OCI-LY1 (cell line): ENCODE data around the gene LGMN.
"Not testable (repeated sequence)": the region's sequence is repeated elsewhere in the genome, so short reads cannot be mapped to it uniquely, and the experiment has no call there.

Experiments used
- H2AFZ ChIP-seq: fragments of 200-600 bp; sonication (generic), shearing (Covaris generic); 2 replicates; pipeline ENCODE4 v1.6.0; 2014; ENCODE audit warnings: antibody characterized with exemption, mild to moderate bottlenecking, low read length
- H3F3A ChIP-seq: fragments of 200-600 bp; sonication (generic), shearing (Covaris generic); 2 replicates; pipeline ENCODE4 v1.6.0; 2014; ENCODE audit warnings: mild to moderate bottlenecking, antibody characterized with exemption, low read length, moderate library complexity; ENCODE audit not compliant: insufficient read depth
- H3K27ac ChIP-seq: fragments of 200-600 bp; sonication (generic); 2 replicates; pipeline ENCODE4 v1.5.1; 2014; ENCODE audit warnings: low read length, mixed run types, mild to moderate bottlenecking, low read depth; ENCODE audit not compliant: poor library complexity, severe bottlenecking
- H3K27me3 ChIP-seq: fragments of 200-600 bp; sonication (generic); 2 replicates; pipeline ENCODE4 v1.6.0; 2014; ENCODE audit warnings: antibody characterized with exemption, mild to moderate bottlenecking, low read length, moderate library complexity; ENCODE audit not compliant: insufficient read depth
- H3K36me3 ChIP-seq: fragments of 200-600 bp; sonication (generic); 2 replicates; pipeline ENCODE4 v1.6.1; 2014; ENCODE audit warnings: mild to moderate bottlenecking, antibody characterized with exemption, low read length, moderate library complexity, mixed read lengths; ENCODE audit not compliant: insufficient read depth
- H3K4me1 ChIP-seq: fragments of 200-600 bp; sonication (generic); 2 replicates; pipeline ENCODE4 v1.5.1; 2014; ENCODE audit warnings: mild to moderate bottlenecking, low read length, moderate library complexity; ENCODE audit not compliant: insufficient read depth, severe bottlenecking
- H3K4me2 ChIP-seq: fragments of 200-600 bp; sonication (generic), shearing (Covaris generic); 2 replicates; pipeline ENCODE4 v1.6.1; 2014; ENCODE audit warnings: low read length
- H3K4me3 ChIP-seq: fragments of 200-600 bp; sonication (generic); 2 replicates; pipeline ENCODE4 v1.5.1; 2014; ENCODE audit warnings: low read length, low read depth, mild to moderate bottlenecking, mixed read lengths; ENCODE audit not compliant: poor library complexity, severe bottlenecking
- H3K79me2 ChIP-seq: fragments of 200-600 bp; shearing (Covaris generic); 2 replicates; pipeline ENCODE4 v1.6.1; 2016; ENCODE audit warnings: mixed run types, low read length, mixed read lengths; ENCODE audit not compliant: insufficient read depth
- H3K9ac ChIP-seq: fragments of 200-600 bp; sonication (generic), shearing (Covaris generic); 2 replicates; pipeline ENCODE4 v1.6.1; 2014; ENCODE audit warnings: mild to moderate bottlenecking, low read length, mixed read lengths
- H3K9me2 ChIP-seq: fragments of 200-600 bp; sonication (generic), shearing (Covaris generic); 2 replicates; pipeline ENCODE4 v1.6.1; 2014; ENCODE audit warnings: low read depth, mild to moderate bottlenecking, low read length, mixed read lengths
- H3K9me3 ChIP-seq: fragments of 200-600 bp; shearing (Covaris generic); 2 replicates; pipeline ENCODE4 v1.6.1; 2014; ENCODE audit warnings: low read length, mixed read lengths
- H4K20me1 ChIP-seq: fragments of 200-600 bp; sonication (generic), shearing (Covaris generic); 2 replicates; pipeline ENCODE4 v1.6.0; 2016; ENCODE audit warnings: mild to moderate bottlenecking, low read length; ENCODE audit not compliant: insufficient read depth
- CTCF ChIP-seq: fragments of 200-600 bp; sonication (generic), shearing (Covaris generic); IDR thresholded peaks from 2 replicates; pipeline ENCODE4 v1.5.1; 2017; ENCODE audit warnings: mild to moderate bottlenecking, antibody characterized with exemption, low read length, moderate library complexity, mixed read lengths
- EZH2 ChIP-seq: fragments of 200-600 bp; sonication (generic), shearing (Covaris generic); IDR thresholded peaks from 2 replicates; pipeline ENCODE4 v1.8.0; 2017; ENCODE audit warnings: borderline replicate concordance, mixed run types, mild to moderate bottlenecking, antibody characterized with exemption, low read length, moderate library complexity, mixed read lengths

LGMN gene

GRCh38 chr14:92774572-92774971 is 26.1 kb upstream of the LGMN start:
- Histone ChIP-seq H3K9ac (no peak overlapping the region), H3K27ac (no peak overlapping the region), H3K36me3 (no peaks in the 10 kb centered on the region), H3K9me3 (no peaks in the 10 kb centered on the region), H3K4me3 (no peak overlapping the region), H3K79me2 (no peaks in the 10 kb centered on the region), H3F3A (no peaks in the 10 kb centered on the region), H2AFZ (no peak overlapping the region), H3K9me2 (no peaks in the 10 kb centered on the region), H3K27me3 (no peaks in the 10 kb centered on the region), H3K4me1 (no peaks in the 10 kb centered on the region), H4K20me1 (no peaks in the 10 kb centered on the region), H3K4me2 (no peak overlapping the region)
- TF ChIP-seq EZH2 (no peak), CTCF (no peak)

GRCh38 chr14:92770484-92770883 is 22.1 kb upstream of the LGMN start:
- H3K4me1 ChIP-seq: no peaks in the 10 kb centered on the region
- no peak overlapping the region for H3K27ac ChIP-seq
- no peak overlapping the region for H2AFZ ChIP-seq
- TF ChIP-seq CTCF (no peak), EZH2 (no peak)
- H3K27me3 ChIP-seq: no peaks in the 10 kb centered on the region
- no peaks in the 10 kb centered on the region for H3K9me3 ChIP-seq
- H3K9ac ChIP-seq: no peak overlapping the region
- H3K4me2 ChIP-seq: no peak overlapping the region
- no peaks in the 10 kb centered on the region for H4K20me1 ChIP-seq
- H3K4me3 ChIP-seq: no peak overlapping the region
- H3K79me2 ChIP-seq: no peaks in the 10 kb centered on the region
- no peaks in the 10 kb centered on the region for H3K36me3 ChIP-seq
- no peaks in the 10 kb centered on the region for H3K9me2 ChIP-seq
- H3F3A ChIP-seq: no peaks in the 10 kb centered on the region

- Histone ChIP-seq H3K4me2 (no peak overlapping the region), H3F3A (no peaks in the 10 kb centered on the region), H3K27me3 (no peaks in the 10 kb centered on the region), H2AFZ (no peak overlapping the region), H3K79me2 (no peaks in the 10 kb centered on the region), H3K36me3 (no peaks in the 10 kb centered on the region), H3K9ac (no peak overlapping the region), H3K4me3 (no peak overlapping the region), H4K20me1 (no peaks in the 10 kb centered on the region), H3K4me1 (no peaks in the 10 kb centered on the region), H3K9me3 (no peaks in the 10 kb centered on the region), H3K9me2 (no peaks in the 10 kb centered on the region), H3K27ac (no peak overlapping the region)
- no peak for TF ChIP-seq EZH2
- TF ChIP-seq CTCF: no peak
These were observed 20.4 kb upstream of the LGMN start for GRCh38 chr14:92768795-92769194.

GRCh38 chr14:92768236-92768635 is 19.8 kb upstream of the LGMN start:
- H3K9me3 ChIP-seq, H3K4me3 ChIP-seq, H3K4me2 ChIP-seq, H3K36me3 ChIP-seq, H3K27me3 ChIP-seq, H3K4me1 ChIP-seq, H3F3A ChIP-seq, H3K9ac ChIP-seq, H3K79me2 ChIP-seq, H3K9me2 ChIP-seq, H4K20me1 ChIP-seq, H2AFZ ChIP-seq, H3K27ac ChIP-seq: not testable (repeated sequence)

GRCh38 chr14:92763666-92764631 is 15.5 kb upstream of the LGMN start:
- not testable (repeated sequence) for H4K20me1 ChIP-seq, H3K36me3 ChIP-seq, H3F3A ChIP-seq, H3K27ac ChIP-seq, H3K79me2 ChIP-seq, H3K4me2 ChIP-seq, H3K9ac ChIP-seq, H3K9me2 ChIP-seq, H2AFZ ChIP-seq, H3K4me3 ChIP-seq, H3K9me3 ChIP-seq, H3K4me1 ChIP-seq, H3K27me3 ChIP-seq
